Activated naive CD4-positive, alpha-beta T cell (primary cell): Measurements from ENCODE around the gene STXBP5.

Experiments used
- DNase-seq, 4 experiments: peaks; one replicate each; lab custom pipeline; 2025; lab: John Stamatoyannopoulos, UW

The STXBP5 gene

DNA sequence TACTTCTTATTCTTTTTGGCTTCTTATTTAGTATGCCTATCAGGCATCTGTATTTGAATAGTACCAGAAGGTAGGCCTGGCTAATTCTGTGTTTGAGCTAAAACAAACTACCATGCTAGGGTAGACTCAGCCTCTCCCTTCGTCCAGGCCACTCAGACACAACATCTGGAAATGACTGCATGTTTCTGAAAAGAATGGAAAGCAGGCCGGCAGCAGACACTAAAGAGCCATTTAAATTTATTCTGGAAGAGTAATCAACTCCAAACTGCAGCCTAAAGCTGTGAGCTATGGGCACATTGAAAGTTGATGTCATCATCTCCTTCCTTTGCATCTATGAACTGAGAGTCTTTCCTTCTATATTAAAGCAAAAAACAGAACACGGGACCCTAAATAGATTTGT, 233.4 kb downstream of the STXBP5 start:
- no peak for DNase-seq

DNA sequence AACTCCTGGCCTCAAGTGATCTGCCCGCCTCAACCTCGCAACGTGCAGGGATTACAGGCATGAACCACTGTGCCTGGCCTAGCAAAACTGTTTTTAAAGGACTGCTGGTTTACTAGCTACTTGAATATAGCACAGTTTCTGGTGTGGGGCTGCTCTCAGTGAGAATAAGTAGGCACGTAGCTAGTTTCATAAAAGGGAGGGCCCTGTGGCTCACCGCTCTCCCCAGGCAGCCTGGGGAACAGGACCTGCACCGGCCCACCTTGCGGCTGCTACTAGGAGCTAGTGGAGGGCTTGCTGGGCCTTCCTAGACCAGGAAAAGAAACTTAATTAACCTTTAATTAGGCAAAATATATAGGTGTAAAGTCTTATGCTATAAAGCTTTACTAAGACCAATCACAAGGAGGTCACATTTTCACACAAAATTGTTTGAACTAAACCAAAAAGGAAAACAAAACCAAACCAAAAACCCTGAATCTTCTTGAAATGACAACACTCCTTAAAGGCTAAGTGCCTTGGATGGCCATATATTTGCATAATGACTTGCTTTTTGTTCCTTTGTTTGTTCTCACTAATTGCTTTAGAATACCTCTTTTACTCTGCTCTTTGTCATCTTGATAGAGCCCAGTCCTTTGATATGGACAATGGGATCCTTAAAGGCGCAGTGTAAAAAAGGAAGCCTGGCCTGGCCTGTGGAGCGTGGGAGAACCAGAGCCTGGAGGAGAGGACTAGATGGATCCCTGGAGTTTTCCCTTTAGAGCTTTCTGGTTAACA, 234.7 kb downstream of the STXBP5 start:
- DNase-seq = no peak
